Stomach (tissue), 9 donors: ENCODE measurements around the gene RHCG. TPM values are rescaled to one million over a fixed set of nuclear protein-coding genes. Genes with fewer than 3 reads are reported as not detected.

Experiments
- DNase-seq, 2 donors: peaks; one replicate each; pipeline versions ENCODE4 v3.0.0 to v3.0.0-alpha.2; 2013 to 2019
- H3K27ac ChIP-seq, 5 donors: fragments of 200-600 bp in 4 of 5; sonication (generic) in 4 of 5; one replicate each; pipeline ENCODE4 v1.5.1; 2013 to 2019; ENCODE audit warnings: mild to moderate bottlenecking in 1 of 5, moderate library complexity in 1 of 5
- H3K27me3 ChIP-seq, 3 donors: fragments of 200-600 bp; sonication (generic); one replicate each; pipeline ENCODE4 v1.5.1; 2017 to 2019; ENCODE audit warnings: mixed run types in 1 of 3
- H3K36me3 ChIP-seq, 4 donors: fragments of 200-600 bp; sonication (generic); 1 replicate in 3 of 4; 2 replicates in 1 of 4; pipeline ENCODE4 v1.5.1; 2016 to 2019
- H3K4me1 ChIP-seq, 4 donors: fragments of 200-600 bp; sonication (generic); one replicate each; pipeline ENCODE4 v1.5.1; 2016 to 2019
- H3K4me3 ChIP-seq, 4 donors: fragments of 200-600 bp; sonication (generic) in 3 of 4; one replicate each; pipeline ENCODE4 v1.5.1; 2016 to 2019; ENCODE audit warnings: mild to moderate bottlenecking in 1 of 4
- H3K9me3 ChIP-seq, 4 donors: fragments of 200-600 bp; sonication (generic); one replicate each; pipeline ENCODE4 v1.5.1; 2016 to 2019
- EP300 ChIP-seq: sonication (generic); formaldehyde crosslinking; IDR thresholded peaks from one replicate; pipeline ENCODE4 v1.6.1; 2017; ENCODE audit warnings: antibody characterized with exemption
- POLR2A ChIP-seq, 4 donors: fragments of 450-650 bp; IDR thresholded peaks; one replicate each; pipeline ENCODE4 v1.6.1; 2016; ENCODE audit warnings: antibody characterized with exemption in 4 of 4, control low read depth in 2 of 4, mild to moderate bottlenecking in 1 of 4, moderate library complexity in 1 of 4
- POLR2AphosphoS5 ChIP-seq, 3 donors: sonication (generic); formaldehyde crosslinking; IDR thresholded peaks; one replicate each; pipeline ENCODE4 v1.6.1; 2016; ENCODE audit warnings: antibody characterized with exemption in 3 of 3
- WGBS, 5 donors: extraction: QIAGEN DNeasy Blood & Tissue Kit in 3 of 5; methylation state at CpG; one replicate each; pipeline versions ENCODE4 v1.1.5 to v1.1.7; 2013 to 2018; 5-methylcytosine and 5-hydroxymethylcytosine counted together
- intact Hi-C: fragments of 100-400 bp; cut with DNase I; formaldehyde crosslinking; loops from one replicate; pipeline ENCODE4 v1.15.1; 2023; ENCODE audit warnings: low total_unique reads
- polyA plus RNA-seq, 3 donors: library from polyadenylated mRNA; stranded (reverse); fragments of 200-250 nt; gene quantifications; one replicate each; pipeline ENCODE4 v1.2.3, GENCODE V29; 2013
- total RNA-seq, 5 donors: library from RNA; depleted of rRNA; stranded (reverse); fragments of >200 nt; gene quantifications; one replicate each; pipeline versions ENCODE4 v1.1.0 to v1.2.3, GENCODE V29; 2014 to 2016
- TF ChIP-seq, protein P1 (sequence below), 7 experiments: fragments of 450-650 bp in 4 of 7; fragments of 200-600 bp in 3 of 7; sonication (generic) in 3 of 7; IDR thresholded peaks; one replicate each; pipeline ENCODE4 v1.5.1; 2016 to 2019; ENCODE audit warnings: antibody characterized with exemption in 7 of 7, control low read depth in 2 of 7, mild to moderate bottlenecking in 1 of 7
- donor health status: healthy with polysubstance abuse.
- donor health status: Bipolar disorder and iron deficiency.
- donor health status: healthy.

Gene RHCG
- total and polyA plus RNA-seq, 8 donors, result 0.19 to 1,120 (median 4.4) TPM; not detected in 2

DNA sequence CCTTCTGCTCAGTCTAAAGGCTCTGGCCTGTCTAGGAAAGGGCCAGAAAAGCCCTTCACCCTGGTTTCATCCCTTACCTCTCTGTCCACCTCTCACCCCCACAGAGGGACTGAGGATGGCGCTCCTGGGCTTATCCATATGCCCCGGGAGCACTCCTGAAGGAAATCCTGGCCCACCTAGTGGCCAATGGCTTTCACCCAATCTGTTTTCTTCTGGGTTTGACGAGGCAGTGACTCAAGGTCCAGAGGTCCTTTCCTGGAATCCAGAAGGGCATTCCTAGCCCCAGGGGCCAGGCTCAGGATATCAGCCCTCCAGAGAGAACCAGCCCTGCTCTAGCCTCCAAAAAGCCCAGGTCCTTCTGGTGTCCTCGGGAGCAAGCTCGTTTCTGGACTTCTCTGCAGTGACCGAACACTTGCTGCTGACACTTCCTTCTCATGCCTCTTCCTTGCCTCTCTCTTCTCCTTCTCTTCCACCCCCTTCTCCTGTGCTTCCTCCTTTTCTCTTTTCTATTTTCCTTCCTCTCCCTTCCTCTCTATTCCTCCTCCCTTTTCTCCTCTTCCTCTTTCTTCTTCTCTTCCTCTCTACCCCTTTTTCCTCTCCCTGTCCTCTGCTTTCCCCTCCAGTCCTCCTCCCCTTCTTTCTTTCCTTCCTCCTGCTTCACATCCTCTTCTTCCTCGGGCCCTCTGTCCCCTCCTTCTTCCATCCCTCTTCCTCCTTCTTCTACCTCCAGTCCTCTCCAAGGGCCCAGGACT lies 59.6 kb downstream of the RHCG start:
- TF ChIP-seq POLR2A (IDR thresholded peaks at IDR 0.05), result no peak
- no peak for DNase-seq
- intact Hi-C loops, result no loop called here
- Histone ChIP-seq H3K4me3 (no peak overlapping the region), H3K9me3 (no peaks in the 10 kb centered on the region), H3K36me3 (no peaks in the 10 kb centered on the region), H3K27me3 (peaks cover 0 to 93% (median 14%) of the 10 kb centered on the region in 3 donors), H3K27ac (no peak overlapping the region), H3K4me1 (no peaks in the 10 kb centered on the region)
- 38 to 48% (median 44%) methylated on average over 6 to 7 of the region's 7 CpGs for WGBS, 5 donors

DNA sequence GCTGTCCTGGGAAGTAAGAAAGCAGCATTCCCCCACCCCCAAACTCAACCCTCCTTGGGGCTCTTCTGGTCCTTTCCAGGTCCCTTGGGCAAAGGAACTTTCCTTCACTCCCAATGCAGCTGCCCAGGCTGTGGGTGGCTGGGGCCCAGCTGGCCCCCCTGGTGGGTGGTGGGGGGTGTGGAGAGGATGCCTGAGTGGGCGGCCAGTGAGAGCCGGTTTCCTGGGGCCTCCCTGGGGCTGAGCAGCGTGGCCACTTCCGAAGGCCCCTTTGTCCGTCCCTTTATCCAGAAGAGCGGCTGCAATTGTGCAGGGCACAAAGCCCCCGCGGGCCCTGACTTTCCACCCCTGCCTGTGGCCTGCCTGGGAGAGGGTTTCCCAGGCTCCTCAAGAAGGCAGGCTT lies 61.0 kb downstream of the RHCG start:
- no peak overlapping the region for H3K4me3 ChIP-seq
- WGBS, 5 donors, result 58 to 81% (median 80%) methylated on average over 7 to 8 of the region's 8 CpGs
- no peaks in the 10 kb centered on the region for H3K36me3 ChIP-seq
- no peak for TF ChIP-seq EP300
- no peak for TF ChIP-seq POLR2A (IDR thresholded peaks at IDR 0.05)
- TF ChIP-seq POLR2AphosphoS5 (IDR thresholded peaks at IDR 0.05), result no peak
- TF ChIP-seq, protein P1, sequence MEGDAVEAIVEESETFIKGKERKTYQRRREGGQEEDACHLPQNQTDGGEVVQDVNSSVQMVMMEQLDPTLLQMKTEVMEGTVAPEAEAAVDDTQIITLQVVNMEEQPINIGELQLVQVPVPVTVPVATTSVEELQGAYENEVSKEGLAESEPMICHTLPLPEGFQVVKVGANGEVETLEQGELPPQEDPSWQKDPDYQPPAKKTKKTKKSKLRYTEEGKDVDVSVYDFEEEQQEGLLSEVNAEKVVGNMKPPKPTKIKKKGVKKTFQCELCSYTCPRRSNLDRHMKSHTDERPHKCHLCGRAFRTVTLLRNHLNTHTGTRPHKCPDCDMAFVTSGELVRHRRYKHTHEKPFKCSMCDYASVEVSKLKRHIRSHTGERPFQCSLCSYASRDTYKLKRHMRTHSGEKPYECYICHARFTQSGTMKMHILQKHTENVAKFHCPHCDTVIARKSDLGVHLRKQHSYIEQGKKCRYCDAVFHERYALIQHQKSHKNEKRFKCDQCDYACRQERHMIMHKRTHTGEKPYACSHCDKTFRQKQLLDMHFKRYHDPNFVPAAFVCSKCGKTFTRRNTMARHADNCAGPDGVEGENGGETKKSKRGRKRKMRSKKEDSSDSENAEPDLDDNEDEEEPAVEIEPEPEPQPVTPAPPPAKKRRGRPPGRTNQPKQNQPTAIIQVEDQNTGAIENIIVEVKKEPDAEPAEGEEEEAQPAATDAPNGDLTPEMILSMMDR (IDR thresholded peaks at IDR 0.05), result no peak
- H3K9me3 ChIP-seq, result no peaks in the 10 kb centered on the region
- no peak for DNase-seq
- H3K27me3 ChIP-seq, result peaks cover 0 to 82% (median 14%) of the 10 kb centered on the region in 3 donors
- intact Hi-C loops, result no loop called here
- no peak overlapping the region for H3K27ac ChIP-seq
- peaks cover 0 to 9% (median 7%) of the 10 kb centered on the region in 4 donors for H3K4me1 ChIP-seq

GRCh38 chr15:89433686-89434085 lies 62.7 kb downstream of the RHCG start:
- intact Hi-C loops, result loop anchor here (5.0 kb wide), 1 partner anchor 71 kb away; no protein-coding TSS in a partner anchor
- WGBS, 5 donors, result 50 to 68% (median 59%) methylated on average over 1 to 2 of the region's 2 CpGs

DNA sequence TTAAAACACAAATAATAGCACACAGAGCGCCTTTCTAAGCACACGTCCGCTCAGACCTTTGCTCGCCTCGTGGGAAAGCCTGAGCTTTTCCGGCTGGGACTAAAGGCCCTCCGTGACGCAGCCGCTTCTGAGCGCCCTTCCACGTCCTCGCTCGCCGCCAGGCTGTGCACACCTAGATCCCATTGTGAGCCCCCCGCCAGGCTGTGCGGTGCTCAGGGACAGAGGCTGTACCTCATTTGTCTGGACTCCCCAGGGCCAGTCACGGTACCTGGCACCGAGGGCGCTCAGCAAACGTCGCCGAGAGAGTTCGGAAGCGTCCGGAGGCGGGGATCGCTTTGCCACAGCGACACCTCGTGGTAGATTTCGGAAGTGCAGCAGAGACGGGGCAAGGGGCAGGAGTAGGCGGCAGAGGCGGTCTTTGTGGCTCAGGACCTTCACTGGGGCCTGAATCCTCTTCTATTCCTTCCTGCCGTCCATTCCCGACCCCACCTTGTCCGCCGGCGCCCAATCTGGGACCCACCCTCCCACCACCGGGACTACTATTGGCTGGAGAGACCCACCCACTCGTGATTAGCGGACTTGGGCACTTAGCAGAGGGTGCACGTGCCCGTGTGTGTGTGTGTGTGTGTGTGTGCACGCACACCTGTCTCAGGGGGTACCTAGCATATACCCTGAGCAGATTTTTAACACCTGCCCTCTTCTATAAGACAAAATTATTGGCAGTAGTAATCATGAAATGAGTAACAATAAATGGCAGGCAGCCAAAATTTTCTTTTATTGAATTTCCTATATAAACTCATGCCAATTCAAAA lies 65.6 kb downstream of the RHCG start:
- DNase-seq, result peak; percentile 91 to 92
- intact Hi-C loops, result loop anchor here (5.0 kb wide), 1 partner anchor 68 kb away; no protein-coding TSS in a partner anchor
- Histone ChIP-seq H3K27me3 (peaks cover 0 to 49% (median 4%) of the 10 kb centered on the region in 3 donors), H3K36me3 (no peaks in the 10 kb centered on the region), H3K27ac (no peak overlapping the region), H3K4me3 (peak overlapping the region; percentile 33 to 55 (median 42)), H3K4me1 (peaks cover 0 to 12% (median 10%) of the 10 kb centered on the region in 4 donors), H3K9me3 (no peaks in the 10 kb centered on the region)
- no peak for TF ChIP-seq POLR2A (IDR thresholded peaks at IDR 0.05)
- TF ChIP-seq POLR2AphosphoS5 (IDR thresholded peaks at IDR 0.05), result peak in 1 of 3 donors; percentile 36
- TF ChIP-seq, protein P1 (IDR thresholded peaks at IDR 0.05), result peak in 6 of 7 experiments; percentile 97 to 100 (median 99)
- no peak for TF ChIP-seq EP300
- WGBS, 5 donors, result 2 to 3% (median 2%) methylated on average over 32 to 44 of the region's 44 CpGs

More at GRCh38 chr15:89433686-89434085, 62.7 kb downstream of the RHCG start:
- Histone ChIP-seq H3K9me3 (no peaks in the 10 kb centered on the region), H3K27ac (no peak overlapping the region), H3K4me3 (no peak overlapping the region), H3K36me3 (no peaks in the 10 kb centered on the region), H3K4me1 (peaks cover 0 to 12% (median 10%) of the 10 kb centered on the region in 4 donors), H3K27me3 (peaks cover 0 to 67% (median 14%) of the 10 kb centered on the region in 3 donors)
- no peak for TF ChIP-seq EP300
- TF ChIP-seq POLR2A (IDR thresholded peaks at IDR 0.05), result no peak
- TF ChIP-seq, protein P1 (IDR thresholded peaks at IDR 0.05), result no peak
- no peak for TF ChIP-seq POLR2AphosphoS5 (IDR thresholded peaks at IDR 0.05)
- DNase-seq, result no peak
